K562 (cell line): Measurements from ENCODE around the gene LILRA2. TPM values are rescaled to one million over a fixed set of nuclear protein-coding genes. Genes with fewer than 3 reads are reported as not detected.

ENCODE experiments used
- ATAC-seq: fragments of 200-7000 bp; cut with Tn5 transposase; 3 replicates; pipeline ENCODE4 v1.9.1; 2020; ENCODE audit warnings: moderate library complexity
- BruUV-seq: library from RNA; stranded (reverse); fragments of 400-500 nt; replicated peaks from 2 replicates; lab custom pipeline; 2021; lab: Mats Ljungman, UMichigan
- CTCF ChIA-PET: fragments of 300-600 bp; formaldehyde crosslinking; extraction: SDS; loops from one replicate; lab custom pipeline; 2021; ENCODE audit warnings: low intra/inter-chr PET ratio; lab: Yijun Ruan, JAX
- POLR2A ChIA-PET: fragments of 300-600, 350-650 bp; sonication (Branson Sonifier 250); formaldehyde crosslinking; extraction: SDS; loops from one replicate; lab custom pipeline; 2021; ENCODE audit warnings: antibody characterized with exemption, inconsistent platforms; lab: Yijun Ruan, JAX
- DNase-seq, 4 experiments: peaks; one replicate each; pipeline versions ENCODE4 v3.0.0 to v3.0.0-alpha.2; 2011 to 2018; ENCODE audit warnings: low spot score in 3 of 4, mixed read lengths in 3 of 4; ENCODE audit errors: extremely low read depth in 1 of 4
- FAIRE-seq: peaks from 2 replicates; lab custom pipeline; 2011; peaks lifted over from hg19 to GRCh38; lab: Jason Lieb, UNC
- H2AFZ ChIP-seq: 2 replicates; pipeline ENCODE4 v1.6.0; 2011; ENCODE audit warnings: low read depth, low read length, control low read depth, inconsistent platforms
- H3K27ac ChIP-seq: fragments of 200-600 bp; 3 replicates; pipeline ENCODE4 v1.8.0; 2011; ENCODE audit warnings: low read depth, mild to moderate bottlenecking, control low read depth, inconsistent platforms, low read length, moderate library complexity, mixed read lengths; ENCODE audit errors: extremely low read depth
- H3K27me3 ChIP-seq, 2 experiments: fragments of 300-600 bp in 1 of 2; 2 replicates in 1 of 2; 3 replicates in 1 of 2; pipeline versions ENCODE4 v1.6.0 to v1.8.0; 2011; ENCODE audit warnings: inconsistent platforms in 2 of 2, low read length in 2 of 2, mild to moderate bottlenecking in 1 of 2, mixed read lengths in 1 of 2, moderate library complexity in 1 of 2; ENCODE audit not compliant: control insufficient read depth in 2 of 2, insufficient read depth in 2 of 2
- H3K36me3 ChIP-seq: fragments of 300-600 bp; 3 replicates; pipeline ENCODE4 v1.8.0; 2011; ENCODE audit warnings: mild to moderate bottlenecking, low read length, inconsistent platforms; ENCODE audit not compliant: control insufficient read depth, insufficient read depth
- H3K4me1 ChIP-seq, 2 experiments: fragments of 200-600 bp in 1 of 2; replicated peaks in 1 of 2; 2 replicates in 1 of 2; 3 replicates in 1 of 2; pipeline versions ENCODE4 v1.5.1 to v1.8.0; 2011; ENCODE audit warnings: inconsistent platforms in 2 of 2, low read length in 2 of 2, mild to moderate bottlenecking in 1 of 2, mixed read lengths in 1 of 2, moderate library complexity in 1 of 2; ENCODE audit not compliant: control insufficient read depth in 2 of 2, insufficient read depth in 2 of 2
- H3K4me2 ChIP-seq: 2 replicates; pipeline ENCODE4 v1.6.1; 2011; ENCODE audit warnings: low read length, control low read depth, inconsistent platforms, mixed read lengths; ENCODE audit not compliant: insufficient read depth
- H3K4me3 ChIP-seq: fragments of 200-600 bp; sonication (generic), shearing (Covaris generic); 2 replicates; pipeline ENCODE4 v1.5.1; 2016; ENCODE audit warnings: control low read depth, inconsistent platforms
- H3K79me2 ChIP-seq: fragments of 200-600 bp; 3 replicates; pipeline ENCODE4 v1.8.0; 2011; ENCODE audit warnings: low read length, inconsistent platforms; ENCODE audit not compliant: control insufficient read depth, insufficient read depth
- H3K9ac ChIP-seq, 2 experiments: 2 replicates each; pipeline versions ENCODE4 v1.6.0 to v1.6.1; 2011; ENCODE audit warnings: low read depth in 2 of 2, low read length in 2 of 2, control low read depth in 1 of 2, inconsistent platforms in 1 of 2, mild to moderate bottlenecking in 1 of 2, mixed read lengths in 1 of 2; ENCODE audit not compliant: insufficient read depth in 1 of 2
- H3K9me1 ChIP-seq: one replicate; pipeline ENCODE4 v1.6.0; 2011; ENCODE audit warnings: inconsistent platforms, mild to moderate bottlenecking, low read length, moderate library complexity; ENCODE audit not compliant: control insufficient read depth, insufficient read depth
- H3K9me3 ChIP-seq: replicated peaks from 2 replicates; pipeline ENCODE4 v1.5.1; 2011; ENCODE audit warnings: low read depth, low read length, inconsistent platforms; ENCODE audit not compliant: control insufficient read depth, insufficient read depth
- H4K20me1 ChIP-seq: replicated peaks from 2 replicates; pipeline ENCODE4 v1.6.1; 2011; ENCODE audit warnings: low read length, inconsistent platforms, mixed read lengths; ENCODE audit not compliant: control insufficient read depth, insufficient read depth
- ESRRA ChIP-seq: fragments of 450-650 bp; IDR thresholded peaks from 2 replicates; pipeline ENCODE4 v1.6.1; 2014; ENCODE audit warnings: low read depth, mild to moderate bottlenecking, moderate library complexity, borderline replicate concordance
- MXI1 ChIP-seq: IDR thresholded peaks from 2 replicates; pipeline ENCODE4 v1.6.1; 2011; ENCODE audit warnings: low read depth, mild to moderate bottlenecking, improper control_type of control experiment, low read length
- NCOA4 ChIP-seq: fragments of 450-650 bp; IDR thresholded peaks from 2 replicates; pipeline ENCODE4 v1.6.1; 2018; ENCODE audit warnings: mild to moderate bottlenecking; ENCODE audit not compliant: partially characterized antibody
- POLR2G ChIP-seq: fragments of 200-400 bp; formaldehyde crosslinking; IDR thresholded peaks from 2 replicates; pipeline ENCODE4 v1.6.1; 2017; ENCODE audit warnings: low read depth, mild to moderate bottlenecking, antibody characterized with exemption, low read length, moderate library complexity
- ZNF431 ChIP-seq: sonication (generic); formaldehyde crosslinking; IDR thresholded peaks from 2 replicates; pipeline ENCODE4 v1.8.0; 2022; ENCODE audit warnings: mild to moderate bottlenecking, missing genetic modification reagents
- WGBS: fragments of 100-300 bp; shearing (Covaris generic); methylation state at CpG from one replicate; pipeline ENCODE4 v1.1.6; 2016; ENCODE audit warnings: low coverage, mixed read lengths; ENCODE audit not compliant: insufficient coverage; ENCODE audit errors: missing lambda C conversion rate; 5-methylcytosine and 5-hydroxymethylcytosine counted together
- in situ Hi-C: fragments of 300-500 bp; cut with MboI; formaldehyde crosslinking; loops from 4 replicates; pipeline ENCODE4 v1.15.0; 2018; ENCODE audit warnings: inconsistent platforms, mixed read lengths
- intact Hi-C: fragments of 100-400 bp; cut with micrococcal nuclease; formaldehyde crosslinking; loops from 2 replicates; pipeline ENCODE4 v1.14.2; 2022
- polyA plus RNA-seq, 8 experiments: library from polyadenylated mRNA; depleted of rRNA in 4 of 8; stranded (reverse) in 5 of 8; unstranded in 3 of 8; fragments of >200 nt; fragmentation: Nextera tagmentation in 2 of 8; fragmentation: Illumina TruSeq in 1 of 8; extraction: Ambion mirVana in 2 of 8; extraction: Trizol in 1 of 8; gene quantifications; 2 replicates each; pipeline versions ENCODE4 v1.2.1 to v1.2.3, GENCODE V29; 2011 to 2014; ENCODE audit warnings: inconsistent platforms in 1 of 8, missing spikeins in 1 of 8
- total RNA-seq, 7 experiments: library from RNA; depleted of rRNA in 6 of 7; stranded (reverse); fragments of >200 nt in 6 of 7; fragmentation: Illumina TruSeq in 2 of 7; extraction: Trizol in 2 of 7; gene quantifications; 2 replicates each; pipeline versions ENCODE4 v1.2.1 to v1.2.3, GENCODE V29; 2011 to 2021; ENCODE audit warnings: low replicate concordance in 1 of 7
- TF ChIP-seq, protein P1 (sequence below): sonication (generic); formaldehyde crosslinking; IDR thresholded peaks from 2 replicates; pipeline ENCODE4 v1.5.0; 2020; ENCODE audit warnings: missing genetic modification reagents
- TF ChIP-seq, protein P2 (sequence below), 3 experiments: fragments of 200-800 bp in 1 of 3; sonication (Bioruptor generic) in 1 of 3; sonication (generic) in 1 of 3; formaldehyde crosslinking in 1 of 3; IDR thresholded peaks; 2 replicates each; pipeline versions ENCODE4 v1.6.1 to v1.8.0; 2016 to 2022; ENCODE audit warnings: mild to moderate bottlenecking in 2 of 3, missing compliant biosample characterization in 2 of 3, missing genetic modification characterization in 2 of 3, missing genetic modification reagents in 1 of 3

LILRA2 gene
- total and polyA plus RNA-seq, 9 of the 15 experiments (the other 6 are each of a cell fraction or from before 2014, with no cell fraction given), result 0.32 to 2.1 (median 0.96) TPM

DNA sequence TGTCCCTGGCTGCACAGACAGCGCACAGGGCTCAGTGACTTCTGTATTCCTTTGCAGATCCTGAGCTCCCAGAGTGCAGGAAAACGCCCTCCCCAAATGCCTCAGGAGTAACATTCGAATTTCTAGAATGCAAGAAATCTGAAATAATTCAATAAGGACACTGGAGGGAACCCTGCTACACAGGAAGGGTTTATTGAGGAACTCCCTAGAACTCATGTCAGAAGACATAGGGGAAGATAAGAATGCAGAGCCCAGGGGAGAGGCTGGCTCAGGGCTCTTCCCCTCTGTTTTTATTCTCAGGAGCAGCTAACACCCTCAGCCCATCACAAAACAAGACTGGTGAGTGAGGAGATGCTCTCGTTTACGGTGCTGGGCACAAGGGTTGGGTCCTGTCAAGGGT is 26.6 kb downstream of the LILRA2 start:
- CTCF ChIA-PET, result no interaction called here
- H3K79me2 ChIP-seq, result no peaks in the 10 kb centered on the region
- POLR2A ChIA-PET, result no interaction called here
- BruUV-seq, result no TSS peak
- H3K9ac ChIP-seq, result no peak overlapping the region
- no peaks in the 10 kb centered on the region for H3K36me3 ChIP-seq
- no peaks in the 10 kb centered on the region for H3K9me1 ChIP-seq
- no peak overlapping the region for H3K4me2 ChIP-seq
- no peak for FAIRE-seq
- H3K27ac ChIP-seq, result no peak overlapping the region
- H4K20me1 ChIP-seq, result no peaks in the 10 kb centered on the region
- H3K4me1 ChIP-seq, result no peaks in the 10 kb centered on the region
- in situ Hi-C loops (no loop called here), intact Hi-C loops (no loop called here)
- no peak overlapping the region for H3K4me3 ChIP-seq
- 3% methylated on average over 5 of the region's 5 CpGs for WGBS
- no peak for ATAC-seq
- H3K9me3 ChIP-seq, result no peaks in the 10 kb centered on the region
- no peak overlapping the region for H2AFZ ChIP-seq
- H3K27me3 ChIP-seq, result peaks cover 2 to 32% of the 10 kb centered on the region in 2 experiments; a peak in 4 of 5 replicates
- no peak for DNase-seq
- TF ChIP-seq MXI1 (no peak), ESRRA (no peak), POLR2G (no peak), NCOA4 (no peak), ZNF431 (CRISPR knock-in tag) (no peak)
- TF ChIP-seq, protein P1, sequence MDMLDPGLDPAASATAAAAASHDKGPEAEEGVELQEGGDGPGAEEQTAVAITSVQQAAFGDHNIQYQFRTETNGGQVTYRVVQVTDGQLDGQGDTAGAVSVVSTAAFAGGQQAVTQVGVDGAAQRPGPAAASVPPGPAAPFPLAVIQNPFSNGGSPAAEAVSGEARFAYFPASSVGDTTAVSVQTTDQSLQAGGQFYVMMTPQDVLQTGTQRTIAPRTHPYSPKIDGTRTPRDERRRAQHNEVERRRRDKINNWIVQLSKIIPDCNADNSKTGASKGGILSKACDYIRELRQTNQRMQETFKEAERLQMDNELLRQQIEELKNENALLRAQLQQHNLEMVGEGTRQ (CRISPR knock-in tag), result no peak
- TF ChIP-seq, protein P2, sequence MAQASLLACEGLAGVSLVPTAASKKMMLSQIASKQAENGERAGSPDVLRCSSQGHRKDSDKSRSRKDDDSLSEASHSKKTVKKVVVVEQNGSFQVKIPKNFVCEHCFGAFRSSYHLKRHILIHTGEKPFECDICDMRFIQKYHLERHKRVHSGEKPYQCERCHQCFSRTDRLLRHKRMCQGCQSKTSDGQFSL (CRISPR knock-in tag; IDR thresholded peaks at IDR 0.05), result no peak
- TF ChIP-seq, protein P2 (tag; IDR thresholded peaks at IDR 0.05), result no peak
- TF ChIP-seq, all 486 proteins: peak for 0
